A673 (cell line): ENCODE results near the gene CALCR. TPM values are rescaled to one million over a fixed set of nuclear protein-coding genes. Genes with fewer than 3 reads are reported as not detected.

Source experiments
- BruUV-seq: library from RNA; stranded (reverse); fragments of 400-500 nt; replicated peaks from 2 replicates; lab custom pipeline; 2021; lab: Mats Ljungman, UMichigan
- CTCF ChIA-PET: fragments of 300-600 bp; sonication (Branson Sonifier 250); formaldehyde crosslinking; loops from one replicate; lab custom pipeline; 2022; ENCODE audit warnings: antibody characterized with exemption; lab: Charles Lee
- POLR2A ChIA-PET: fragments of 300-600 bp; sonication (Branson Sonifier 250); formaldehyde crosslinking; loops from one replicate; lab custom pipeline; 2022; ENCODE audit warnings: antibody characterized with exemption; ENCODE audit not compliant: low non-redundant PET; lab: Charles Lee
- DNase-seq: peaks from one replicate; pipeline ENCODE4 v3.0.0-alpha.2; 2015; ENCODE audit warnings: low spot score
- H3K27ac ChIP-seq: fragments of 200-600 bp; sonication (generic); 2 replicates; pipeline ENCODE4 v1.5.1; 2016; ENCODE audit warnings: mixed run types, low read depth, mild to moderate bottlenecking, mixed read lengths, antibody characterized with exemption, low read length; ENCODE audit not compliant: poor library complexity, severe bottlenecking
- H3K27me3 ChIP-seq: fragments of 200-600 bp; sonication (generic); replicated peaks from 2 replicates; pipeline ENCODE4 v1.6.1; 2017; ENCODE audit warnings: mixed run types, low read depth, mild to moderate bottlenecking, mixed read lengths, antibody characterized with exemption, low read length; ENCODE audit not compliant: insufficient read depth, poor library complexity
- H3K36me3 ChIP-seq: fragments of 200-600 bp; sonication (generic); 2 replicates; pipeline ENCODE4 v1.6.1; 2016; ENCODE audit warnings: mixed run types, mild to moderate bottlenecking, mixed read lengths, antibody characterized with exemption, low read length; ENCODE audit not compliant: insufficient read depth, poor library complexity, severe bottlenecking
- H3K4me1 ChIP-seq: fragments of 200-600 bp; sonication (generic); 2 replicates; pipeline ENCODE4 v1.6.1; 2017; ENCODE audit warnings: mixed run types, mild to moderate bottlenecking, mixed read lengths, antibody characterized with exemption, low read length; ENCODE audit not compliant: insufficient read depth, poor library complexity, severe bottlenecking
- H3K4me3 ChIP-seq: fragments of 200-600 bp; sonication (generic); 2 replicates; pipeline ENCODE4 v1.5.1; 2016; ENCODE audit warnings: low read depth, mixed run types, mild to moderate bottlenecking, mixed read lengths, low read length; ENCODE audit not compliant: poor library complexity, severe bottlenecking
- H3K9me3 ChIP-seq: fragments of 200-600 bp; sonication (generic); 2 replicates; pipeline ENCODE4 v1.6.1; 2016; ENCODE audit warnings: mixed run types, low read depth, mild to moderate bottlenecking, mixed read lengths, antibody characterized with exemption, low read length; ENCODE audit not compliant: poor library complexity, severe bottlenecking
- EZH2 ChIP-seq: fragments of 200-600 bp; sonication (generic); IDR thresholded peaks from 2 replicates; pipeline ENCODE4 v1.6.1; 2017; ENCODE audit warnings: borderline replicate concordance, low read depth, mild to moderate bottlenecking, mixed read lengths, antibody characterized with exemption, low read length; ENCODE audit not compliant: poor library complexity, severe bottlenecking
- intact Hi-C: fragments of 100-400 bp; cut with micrococcal nuclease; formaldehyde crosslinking; loops from one replicate; pipeline ENCODE4 v1.10.0; 2022; ENCODE audit not compliant: unreplicated experiment
- microRNA-seq: library from miRNA; unstranded; fragments of <30 nt; microRNA quantifications from one replicate; pipeline ENCODE4 v1.2.0, GENCODE V29; 2021
- total RNA-seq: library from RNA; stranded (reverse); gene quantifications from 2 replicates; pipeline ENCODE4 v1.2.3, GENCODE V29; 2021
- TF ChIP-seq, protein P1 (sequence below): fragments of 300-800, 200-600 bp; sonication (generic); conservative IDR thresholded peaks from 2 replicates; pipeline ENCODE4 v1.5.1; 2017; ENCODE audit warnings: low read depth, mild to moderate bottlenecking, antibody characterized with exemption, low read length, moderate library complexity, mixed read lengths

CALCR gene
- total RNA-seq, 1 experiment from 2014 or later, result not detected

DNA sequence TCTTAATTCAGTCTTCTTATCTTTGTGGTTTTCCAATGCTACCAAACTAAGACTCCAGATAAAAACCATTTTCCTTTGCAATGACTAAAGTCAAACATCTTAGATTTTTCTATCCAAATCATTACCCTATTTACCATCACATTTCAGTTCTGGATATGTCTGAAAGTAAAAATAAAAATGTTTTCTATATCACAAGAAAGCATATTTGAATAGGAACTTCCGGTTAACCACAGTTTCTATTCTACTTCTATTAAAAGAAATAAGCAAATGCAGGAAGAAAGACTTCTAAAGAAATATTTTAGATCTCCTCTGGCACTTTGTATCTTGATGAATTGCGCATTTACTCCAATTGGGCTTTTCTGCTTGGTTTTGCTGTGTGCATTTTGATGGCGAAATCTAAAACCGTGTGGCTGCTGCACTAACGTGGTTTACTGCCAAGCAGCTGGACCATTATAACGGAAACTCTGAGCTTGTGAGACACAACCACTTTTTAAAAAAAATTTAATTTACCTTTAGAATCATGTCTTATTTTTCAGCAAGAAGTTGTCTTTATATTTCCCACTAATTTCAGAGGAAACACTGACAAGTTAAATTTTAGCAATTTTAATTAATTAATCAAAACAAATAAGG lies 196.3 kb downstream of the CALCR start:
- H3K9me3 ChIP-seq, result no peaks in the 10 kb centered on the region
- no TSS peak for BruUV-seq
- CTCF ChIA-PET, result no interaction called here
- peaks cover 4% of the 10 kb centered on the region for H3K27me3 ChIP-seq
- intact Hi-C loops, result no loop called here
- no peak for DNase-seq
- H3K36me3 ChIP-seq, result no peaks in the 10 kb centered on the region
- H3K4me3 ChIP-seq, result no peak overlapping the region
- no peak overlapping the region for H3K27ac ChIP-seq
- TF ChIP-seq EZH2, result no peak
- TF ChIP-seq, protein P1, sequence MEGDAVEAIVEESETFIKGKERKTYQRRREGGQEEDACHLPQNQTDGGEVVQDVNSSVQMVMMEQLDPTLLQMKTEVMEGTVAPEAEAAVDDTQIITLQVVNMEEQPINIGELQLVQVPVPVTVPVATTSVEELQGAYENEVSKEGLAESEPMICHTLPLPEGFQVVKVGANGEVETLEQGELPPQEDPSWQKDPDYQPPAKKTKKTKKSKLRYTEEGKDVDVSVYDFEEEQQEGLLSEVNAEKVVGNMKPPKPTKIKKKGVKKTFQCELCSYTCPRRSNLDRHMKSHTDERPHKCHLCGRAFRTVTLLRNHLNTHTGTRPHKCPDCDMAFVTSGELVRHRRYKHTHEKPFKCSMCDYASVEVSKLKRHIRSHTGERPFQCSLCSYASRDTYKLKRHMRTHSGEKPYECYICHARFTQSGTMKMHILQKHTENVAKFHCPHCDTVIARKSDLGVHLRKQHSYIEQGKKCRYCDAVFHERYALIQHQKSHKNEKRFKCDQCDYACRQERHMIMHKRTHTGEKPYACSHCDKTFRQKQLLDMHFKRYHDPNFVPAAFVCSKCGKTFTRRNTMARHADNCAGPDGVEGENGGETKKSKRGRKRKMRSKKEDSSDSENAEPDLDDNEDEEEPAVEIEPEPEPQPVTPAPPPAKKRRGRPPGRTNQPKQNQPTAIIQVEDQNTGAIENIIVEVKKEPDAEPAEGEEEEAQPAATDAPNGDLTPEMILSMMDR, result no peak
- H3K4me1 ChIP-seq, result no peaks in the 10 kb centered on the region
- POLR2A ChIA-PET, result no interaction called here

DNA sequence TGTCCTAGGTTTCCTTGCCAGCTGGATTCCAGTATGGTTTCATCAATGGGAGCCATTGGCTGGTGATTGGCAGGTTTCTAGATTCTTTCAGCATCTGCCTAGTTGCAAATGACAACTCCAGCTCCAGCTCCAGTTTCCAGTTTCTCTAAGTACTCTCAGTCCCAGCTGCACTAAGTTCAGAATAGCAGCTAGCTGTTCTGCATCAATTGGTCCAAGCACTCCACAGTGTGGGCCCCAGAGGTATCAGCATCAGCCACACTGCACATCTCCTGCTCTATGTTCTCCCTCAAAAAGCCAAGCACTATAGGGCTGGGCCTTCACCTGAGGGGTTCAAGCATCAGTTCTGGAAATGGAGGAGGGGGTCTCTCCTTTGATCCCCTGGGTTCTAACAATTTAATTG lies 198.9 kb downstream of the CALCR start:
- Histone ChIP-seq H3K36me3 (no peaks in the 10 kb centered on the region), H3K4me3 (no peak overlapping the region), H3K27ac (no peak overlapping the region), H3K9me3 (no peaks in the 10 kb centered on the region), H3K27me3 (peaks cover 4% of the 10 kb centered on the region), H3K4me1 (no peaks in the 10 kb centered on the region)
- no TSS peak for BruUV-seq
- intact Hi-C loops, result no loop called here
- no peak for TF ChIP-seq EZH2
- TF ChIP-seq, protein P1, result no peak
- CTCF ChIA-PET, result no interaction called here
- POLR2A ChIA-PET, result no interaction called here
- no peak for DNase-seq

Small RNA genes lying within 50 kb of the gene (microRNA-seq; reads per million reads assigned to microRNA genes)
- gene MIR489 (not detected), gene MIR653 (not detected)
